Thyroid gland (tissue), 4 donors: ENCODE data around the gene MGAT5.

Source experiments
- POLR2A ChIP-seq, 2 donors: fragments of 450-650 bp; IDR thresholded peaks; one replicate each; pipeline ENCODE4 v1.6.1; 2017; ENCODE audit warnings: antibody characterized with exemption in 2 of 2, mild to moderate bottlenecking in 2 of 2, moderate library complexity in 1 of 2
- TF ChIP-seq, protein P1 (sequence below), 6 experiments: fragments of 200-600 bp in 3 of 6; fragments of 450-650 bp in 3 of 6; sonication (generic) in 3 of 6; IDR thresholded peaks; one replicate each; pipeline ENCODE4 v1.5.1; 2016 to 2019; ENCODE audit warnings: antibody characterized with exemption in 6 of 6, mild to moderate bottlenecking in 2 of 6, inconsistent platforms in 1 of 6, moderate library complexity in 1 of 6

DNA sequence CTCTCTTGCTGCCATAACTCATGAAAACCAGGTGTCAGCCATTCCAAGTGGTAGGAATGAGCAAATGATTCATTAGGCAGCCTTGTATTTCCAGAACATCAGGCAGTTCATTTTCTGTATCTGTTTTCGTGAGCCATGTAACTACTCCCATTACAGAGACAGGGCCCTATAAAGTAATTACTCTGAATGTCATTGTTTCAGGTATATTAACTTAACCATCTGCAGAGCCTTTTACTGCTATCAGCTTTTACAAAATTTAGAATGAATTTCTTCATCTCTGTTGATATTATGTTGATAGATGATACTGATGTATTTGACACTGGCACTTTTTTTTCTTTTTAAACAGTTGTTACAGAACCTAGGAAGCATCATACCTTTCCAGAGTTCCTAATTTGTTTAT lies 69.9 kb downstream of the MGAT5 start:
- TF ChIP-seq, protein P1, sequence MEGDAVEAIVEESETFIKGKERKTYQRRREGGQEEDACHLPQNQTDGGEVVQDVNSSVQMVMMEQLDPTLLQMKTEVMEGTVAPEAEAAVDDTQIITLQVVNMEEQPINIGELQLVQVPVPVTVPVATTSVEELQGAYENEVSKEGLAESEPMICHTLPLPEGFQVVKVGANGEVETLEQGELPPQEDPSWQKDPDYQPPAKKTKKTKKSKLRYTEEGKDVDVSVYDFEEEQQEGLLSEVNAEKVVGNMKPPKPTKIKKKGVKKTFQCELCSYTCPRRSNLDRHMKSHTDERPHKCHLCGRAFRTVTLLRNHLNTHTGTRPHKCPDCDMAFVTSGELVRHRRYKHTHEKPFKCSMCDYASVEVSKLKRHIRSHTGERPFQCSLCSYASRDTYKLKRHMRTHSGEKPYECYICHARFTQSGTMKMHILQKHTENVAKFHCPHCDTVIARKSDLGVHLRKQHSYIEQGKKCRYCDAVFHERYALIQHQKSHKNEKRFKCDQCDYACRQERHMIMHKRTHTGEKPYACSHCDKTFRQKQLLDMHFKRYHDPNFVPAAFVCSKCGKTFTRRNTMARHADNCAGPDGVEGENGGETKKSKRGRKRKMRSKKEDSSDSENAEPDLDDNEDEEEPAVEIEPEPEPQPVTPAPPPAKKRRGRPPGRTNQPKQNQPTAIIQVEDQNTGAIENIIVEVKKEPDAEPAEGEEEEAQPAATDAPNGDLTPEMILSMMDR (IDR thresholded peaks at IDR 0.05) = no peak
- TF ChIP-seq POLR2A (IDR thresholded peaks at IDR 0.05) = no peak
